GM12878 (cell line): ENCODE data around the gene SP1. TPM values are rescaled to one million over a fixed set of nuclear protein-coding genes. Genes with fewer than 3 reads are reported as not detected.

ENCODE experiments used
- ASH2L ChIP-seq: fragments of 300-600, 200-600 bp; sonication (generic); IDR thresholded peaks from 2 replicates; pipeline ENCODE4 v1.6.1; 2017; ENCODE audit warnings: low read depth, mild to moderate bottlenecking, borderline replicate concordance
- CBFB ChIP-seq: IDR thresholded peaks from 2 replicates; pipeline ENCODE4 v1.6.1; 2016; ENCODE audit warnings: antibody characterized with exemption, low read depth
- CBX5 ChIP-seq: sonication (generic); IDR thresholded peaks from 2 replicates; pipeline ENCODE4 v1.6.1; 2016; ENCODE audit warnings: low read depth, moderate library complexity, mild to moderate bottlenecking, inconsistent platforms
- CEBPB ChIP-seq, 2 experiments: fragments of 150-350 bp in 1 of 2; IDR thresholded peaks; 2 replicates each; pipeline ENCODE4 v1.6.1; 2012 to 2014; ENCODE audit warnings: low read depth in 2 of 2, low read length in 2 of 2, borderline replicate concordance in 1 of 2, inconsistent platforms in 1 of 2
- CHD2 ChIP-seq: IDR thresholded peaks from 2 replicates; pipeline ENCODE4 v1.6.1; 2011; ENCODE audit warnings: low read depth, low read length, improper control_type of control experiment, borderline replicate concordance
- CHD4 ChIP-seq: fragments of 200-600 bp; sonication (generic); IDR thresholded peaks from 2 replicates; pipeline ENCODE4 v1.6.1; 2016; ENCODE audit warnings: mild to moderate bottlenecking
- HDGF ChIP-seq: fragments of 450-650 bp; IDR thresholded peaks from 2 replicates; pipeline ENCODE4 v1.6.1; 2016; ENCODE audit warnings: antibody characterized with exemption
- IKZF1 ChIP-seq: fragments of 450-650 bp; conservative IDR thresholded peaks from 2 replicates; pipeline ENCODE4 v1.6.1; 2017; ENCODE audit warnings: antibody characterized with exemption, mild to moderate bottlenecking
- JUNB ChIP-seq: IDR thresholded peaks from 2 replicates; pipeline ENCODE4 v1.6.1; 2016; ENCODE audit warnings: antibody characterized with exemption, mild to moderate bottlenecking
- NFYB ChIP-seq: IDR thresholded peaks from 2 replicates; pipeline ENCODE4 v1.6.1; 2011; ENCODE audit warnings: low read depth, mild to moderate bottlenecking, low read length, improper control_type of control experiment, moderate library complexity; ENCODE audit not compliant: insufficient read depth
- POLR2A ChIP-seq: IDR thresholded peaks from 2 replicates; pipeline ENCODE4 v1.6.1; 2011; ENCODE audit warnings: low read depth, mild to moderate bottlenecking, low read length
- PRDM15 ChIP-seq: fragments of 450-650 bp; formaldehyde crosslinking; IDR thresholded peaks from 2 replicates; pipeline ENCODE4 v1.4.0; 2020; ENCODE audit warnings: mild to moderate bottlenecking, moderate library complexity
- RCOR1 ChIP-seq: conservative IDR thresholded peaks from 2 replicates; pipeline ENCODE4 v1.6.1; 2012; ENCODE audit warnings: low read depth, low read length, improper control_type of control experiment
- SIN3A ChIP-seq: IDR thresholded peaks from 2 replicates; pipeline ENCODE4 v1.6.1; 2012; ENCODE audit warnings: low read depth, low read length, improper control_type of control experiment
- SIX5 ChIP-seq: IDR thresholded peaks from 2 replicates; pipeline ENCODE4 v1.6.1; 2011; ENCODE audit warnings: mild to moderate bottlenecking, low read depth, low read length, moderate library complexity; ENCODE audit not compliant: severe bottlenecking
- STAT3 ChIP-seq: IDR thresholded peaks from 2 replicates; pipeline ENCODE4 v1.6.1; 2011; ENCODE audit warnings: low read depth, low read length, improper control_type of control experiment
- WRNIP1 ChIP-seq: IDR thresholded peaks from 2 replicates; pipeline ENCODE4 v1.6.1; 2011; ENCODE audit warnings: low read depth, low read length, improper control_type of control experiment, borderline replicate concordance
- YBX1 ChIP-seq: fragments of 450-650 bp; IDR thresholded peaks from 2 replicates; pipeline ENCODE4 v1.6.1; 2016; ENCODE audit warnings: antibody characterized with exemption
- ZNF207 ChIP-seq: fragments of 450-650 bp; IDR thresholded peaks from 2 replicates; pipeline ENCODE4 v1.6.1; 2014; ENCODE audit warnings: antibody characterized with exemption, mild to moderate bottlenecking, borderline replicate concordance
- ZNF274 ChIP-seq: IDR thresholded peaks from one replicate; pipeline ENCODE4 v1.8.0; 2011; ENCODE audit not compliant: insufficient read length, insufficient read depth
- polyA plus RNA-seq, 11 experiments: library from polyadenylated mRNA; depleted of rRNA in 4 of 11; unstranded in 6 of 11; stranded (reverse) in 5 of 11; fragments of >200 nt; fragmentation: Nextera tagmentation in 4 of 11; fragmentation: Illumina TruSeq in 1 of 11; extraction: Ambion mirVana in 4 of 11; extraction: Trizol in 1 of 11; gene quantifications; 1 replicate in 1 of 11; 2 replicates in 10 of 11; pipeline versions ENCODE4 v1.2.1 to v1.2.3, GENCODE V29; 2011 to 2016; ENCODE audit warnings: inconsistent platforms in 2 of 11, missing spikeins in 2 of 11, low read depth in 1 of 11
- total RNA-seq, 4 experiments: library from RNA; depleted of rRNA in 3 of 4; stranded (reverse); fragments of >200 nt in 3 of 4; fragmentation: Illumina TruSeq in 1 of 4; extraction: Trizol in 1 of 4; gene quantifications; 2 replicates each; pipeline versions ENCODE4 v1.2.1 to v1.2.3, GENCODE V29; 2013 to 2021
- TF ChIP-seq, protein P1 (sequence below): IDR thresholded peaks from 2 replicates; pipeline ENCODE4 v1.6.1; 2012; ENCODE audit warnings: low read depth, low read length, improper control_type of control experiment
- TF ChIP-seq, protein P2 (sequence below): fragments of 450-650 bp; IDR thresholded peaks from 2 replicates; pipeline ENCODE4 v1.6.1; 2017; ENCODE audit warnings: mild to moderate bottlenecking, low read depth, inconsistent platforms; ENCODE audit not compliant: poor library complexity, severe bottlenecking
- TF ChIP-seq, protein P3 (sequence below): fragments of 150-350 bp; IDR thresholded peaks from 2 replicates; pipeline ENCODE4 v1.6.1; 2014; ENCODE audit warnings: mild to moderate bottlenecking, low read depth, low read length

The SP1 gene
- total and polyA plus RNA-seq, 10 of the 15 experiments (the other 5 are each of a cell fraction or from before 2014, with no cell fraction given): 3.3 to 52.0 (median 25.2) TPM

DNA sequence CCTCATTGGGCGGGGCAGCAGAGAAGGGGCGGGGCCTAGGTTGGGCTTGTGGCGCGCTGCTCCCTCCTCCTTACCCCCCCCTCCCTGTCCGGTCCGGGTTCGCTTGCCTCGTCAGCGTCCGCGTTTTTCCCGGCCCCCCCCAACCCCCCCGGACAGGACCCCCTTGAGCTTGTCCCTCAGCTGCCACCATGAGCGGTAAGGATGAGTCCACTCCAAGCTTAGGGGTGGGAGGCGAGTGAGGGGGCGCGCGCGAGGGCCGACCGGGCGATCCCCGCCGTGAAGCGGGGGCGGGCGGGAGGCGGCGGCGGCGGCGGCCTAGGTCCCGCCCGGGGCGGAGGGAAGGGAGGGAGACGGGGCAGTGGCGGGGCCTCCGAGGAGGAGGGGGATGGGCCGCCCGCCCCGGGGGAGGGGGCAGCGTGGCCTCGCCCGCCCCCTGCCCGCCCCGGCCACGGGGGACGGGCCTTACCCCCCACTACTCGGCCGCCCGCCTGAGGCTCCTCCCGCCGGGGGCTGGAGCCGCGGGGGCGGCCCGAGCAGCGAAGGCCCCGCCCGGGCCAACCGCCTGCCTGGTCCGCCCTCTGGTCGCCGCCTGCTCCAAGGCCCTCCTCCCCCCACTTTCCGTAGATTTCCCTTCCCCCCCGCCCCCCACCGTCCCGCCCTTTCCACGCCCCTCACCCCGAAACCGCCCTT lies at the start of gene SP1 (continued):
- TF ChIP-seq IKZF1 (no peak; the same call in 1 of the 2 replicates), CBFB (no peak), JUNB (no peak), PRDM15 (CRISPR knock-in tag) (no peak), POLR2A (peak; percentile 77), WRNIP1 (no peak), SIN3A (no peak), ZNF207 (no peak), CHD2 (peak; percentile 56; the same call in 1 of the 2 replicates), CHD4 (no peak), YBX1 (no peak), RCOR1 (no peak), STAT3 (no peak), CBX5 (no peak), CEBPB (IDR thresholded peaks at IDR 0.05; ENCODE audit: borderline replicate concordance in 1 of 2, low read depth in 2 of 2, low read length in 2 of 2) (no peak), NFYB (no peak), SIX5 (no peak), ASH2L (no peak), HDGF (no peak), ZNF274 (no peak)
- TF ChIP-seq, protein P1, sequence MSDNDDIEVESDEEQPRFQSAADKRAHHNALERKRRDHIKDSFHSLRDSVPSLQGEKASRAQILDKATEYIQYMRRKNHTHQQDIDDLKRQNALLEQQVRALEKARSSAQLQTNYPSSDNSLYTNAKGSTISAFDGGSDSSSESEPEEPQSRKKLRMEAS: 0 out of 2 replicates have a peak, but pooled peaks have one; percentile 25
- TF ChIP-seq, protein P2, sequence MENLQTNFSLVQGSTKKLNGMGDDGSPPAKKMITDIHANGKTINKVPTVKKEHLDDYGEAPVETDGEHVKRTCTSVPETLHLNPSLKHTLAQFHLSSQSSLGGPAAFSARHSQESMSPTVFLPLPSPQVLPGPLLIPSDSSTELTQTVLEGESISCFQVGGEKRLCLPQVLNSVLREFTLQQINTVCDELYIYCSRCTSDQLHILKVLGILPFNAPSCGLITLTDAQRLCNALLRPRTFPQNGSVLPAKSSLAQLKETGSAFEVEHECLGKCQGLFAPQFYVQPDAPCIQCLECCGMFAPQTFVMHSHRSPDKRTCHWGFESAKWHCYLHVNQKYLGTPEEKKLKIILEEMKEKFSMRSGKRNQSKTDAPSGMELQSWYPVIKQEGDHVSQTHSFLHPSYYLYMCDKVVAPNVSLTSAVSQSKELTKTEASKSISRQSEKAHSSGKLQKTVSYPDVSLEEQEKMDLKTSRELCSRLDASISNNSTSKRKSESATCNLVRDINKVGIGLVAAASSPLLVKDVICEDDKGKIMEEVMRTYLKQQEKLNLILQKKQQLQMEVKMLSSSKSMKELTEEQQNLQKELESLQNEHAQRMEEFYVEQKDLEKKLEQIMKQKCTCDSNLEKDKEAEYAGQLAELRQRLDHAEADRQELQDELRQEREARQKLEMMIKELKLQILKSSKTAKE: no peak
- TF ChIP-seq, protein P3, sequence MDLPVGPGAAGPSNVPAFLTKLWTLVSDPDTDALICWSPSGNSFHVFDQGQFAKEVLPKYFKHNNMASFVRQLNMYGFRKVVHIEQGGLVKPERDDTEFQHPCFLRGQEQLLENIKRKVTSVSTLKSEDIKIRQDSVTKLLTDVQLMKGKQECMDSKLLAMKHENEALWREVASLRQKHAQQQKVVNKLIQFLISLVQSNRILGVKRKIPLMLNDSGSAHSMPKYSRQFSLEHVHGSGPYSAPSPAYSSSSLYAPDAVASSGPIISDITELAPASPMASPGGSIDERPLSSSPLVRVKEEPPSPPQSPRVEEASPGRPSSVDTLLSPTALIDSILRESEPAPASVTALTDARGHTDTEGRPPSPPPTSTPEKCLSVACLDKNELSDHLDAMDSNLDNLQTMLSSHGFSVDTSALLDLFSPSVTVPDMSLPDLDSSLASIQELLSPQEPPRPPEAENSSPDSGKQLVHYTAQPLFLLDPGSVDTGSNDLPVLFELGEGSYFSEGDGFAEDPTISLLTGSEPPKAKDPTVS: no peak
